Gastroesophageal sphincter (tissue), 3 donors: ENCODE data around the gene OPRD1.

Source experiments
- POLR2A ChIP-seq, 2 donors: fragments of 450-650 bp; IDR thresholded peaks; one replicate each; pipeline ENCODE4 v1.6.1; 2017; ENCODE audit warnings: antibody characterized with exemption in 2 of 2, mild to moderate bottlenecking in 2 of 2, moderate library complexity in 1 of 2
- TF ChIP-seq, protein P1 (sequence below), 4 experiments: fragments of 200-600 bp in 2 of 4; fragments of 450-650 bp in 2 of 4; sonication (generic) in 1 of 4; IDR thresholded peaks; one replicate each; pipeline ENCODE4 v1.5.1; 2017 to 2019; ENCODE audit warnings: antibody characterized with exemption in 4 of 4, mild to moderate bottlenecking in 2 of 4, moderate library complexity in 2 of 4

DNA sequence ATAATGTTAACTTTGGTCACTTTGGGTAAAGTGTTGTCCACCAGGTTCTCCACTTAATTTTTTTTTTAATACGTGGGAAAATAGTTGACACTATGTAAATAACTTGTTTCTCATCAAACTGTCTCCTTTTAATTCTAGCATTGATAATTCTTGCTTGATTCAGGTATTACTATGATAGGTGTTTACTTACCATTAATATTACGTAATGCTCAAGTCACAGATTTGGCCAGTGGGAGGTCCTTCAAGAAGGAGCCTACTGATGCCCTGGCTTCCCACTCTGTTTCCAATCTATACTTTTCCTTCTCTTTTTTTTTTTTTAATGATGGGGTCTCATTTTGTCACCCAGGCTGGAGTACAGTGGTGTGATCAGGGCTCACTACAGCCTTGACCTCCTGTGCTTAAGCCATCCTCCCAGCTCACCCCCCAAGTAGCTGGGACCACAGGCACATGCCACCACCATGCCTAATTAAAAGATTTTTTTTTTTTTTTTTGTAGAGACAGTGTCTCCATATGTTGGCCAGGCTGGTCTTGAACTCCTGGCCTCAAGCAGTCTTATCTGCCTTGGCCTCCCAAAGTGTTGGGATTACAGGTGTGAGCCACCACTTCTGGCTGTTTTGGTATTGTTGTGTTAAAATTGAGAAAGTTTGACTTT is 45.3 kb upstream of the OPRD1 start:
- TF ChIP-seq POLR2A (IDR thresholded peaks at IDR 0.05) = no peak
- TF ChIP-seq, protein P1, sequence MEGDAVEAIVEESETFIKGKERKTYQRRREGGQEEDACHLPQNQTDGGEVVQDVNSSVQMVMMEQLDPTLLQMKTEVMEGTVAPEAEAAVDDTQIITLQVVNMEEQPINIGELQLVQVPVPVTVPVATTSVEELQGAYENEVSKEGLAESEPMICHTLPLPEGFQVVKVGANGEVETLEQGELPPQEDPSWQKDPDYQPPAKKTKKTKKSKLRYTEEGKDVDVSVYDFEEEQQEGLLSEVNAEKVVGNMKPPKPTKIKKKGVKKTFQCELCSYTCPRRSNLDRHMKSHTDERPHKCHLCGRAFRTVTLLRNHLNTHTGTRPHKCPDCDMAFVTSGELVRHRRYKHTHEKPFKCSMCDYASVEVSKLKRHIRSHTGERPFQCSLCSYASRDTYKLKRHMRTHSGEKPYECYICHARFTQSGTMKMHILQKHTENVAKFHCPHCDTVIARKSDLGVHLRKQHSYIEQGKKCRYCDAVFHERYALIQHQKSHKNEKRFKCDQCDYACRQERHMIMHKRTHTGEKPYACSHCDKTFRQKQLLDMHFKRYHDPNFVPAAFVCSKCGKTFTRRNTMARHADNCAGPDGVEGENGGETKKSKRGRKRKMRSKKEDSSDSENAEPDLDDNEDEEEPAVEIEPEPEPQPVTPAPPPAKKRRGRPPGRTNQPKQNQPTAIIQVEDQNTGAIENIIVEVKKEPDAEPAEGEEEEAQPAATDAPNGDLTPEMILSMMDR (IDR thresholded peaks at IDR 0.05) = no peak
